Mesothelial cell of epicardium (in vitro differentiated cells): ENCODE measurements around the gene AOPEP. TPM values are rescaled to one million over a fixed set of nuclear protein-coding genes. Genes with fewer than 3 reads are reported as not detected.

ENCODE experiments used
- DNase-seq, 2 experiments: peaks; one replicate each; pipeline ENCODE4 v3.0.0; 2021; ENCODE audit warnings: low spot score in 2 of 2; ENCODE audit not compliant: unreplicated experiment in 2 of 2
- H3K27ac Mint-ChIP-seq: 2 replicates; pipeline ENCODE4 v1.8.0; 2021; ENCODE audit warnings: mixed read lengths
- H3K27me3 Mint-ChIP-seq: 2 replicates; pipeline ENCODE4 v1.8.0; 2021; ENCODE audit warnings: low read depth, mixed read lengths
- H3K36me3 Mint-ChIP-seq: 2 replicates; pipeline ENCODE4 v1.8.0; 2021; ENCODE audit warnings: mixed read lengths
- H3K4me1 Mint-ChIP-seq: 2 replicates; pipeline ENCODE4 v1.8.0; 2021; ENCODE audit warnings: mixed read lengths
- H3K4me3 Mint-ChIP-seq: 2 replicates; pipeline ENCODE4 v1.8.0; 2021; ENCODE audit warnings: mild to moderate bottlenecking, moderate library complexity, mixed read lengths
- H3K9me3 Mint-ChIP-seq: 2 replicates; pipeline ENCODE4 v1.8.0; 2021; ENCODE audit warnings: mixed read lengths
- total RNA-seq: library from RNA; stranded (reverse); gene quantifications from 3 replicates; pipeline ENCODE4 v1.2.1, GENCODE V29; 2021
- TF ChIP-seq, protein P1 (sequence below): fragments of 200-600 bp; sonication (generic); IDR thresholded peaks from one replicate; pipeline ENCODE4 v1.5.0; 2021; ENCODE audit warnings: antibody characterized with exemption; ENCODE audit not compliant: unreplicated experiment

The AOPEP gene
- total RNA-seq, 1 donor from 2014 or later = 63.0 TPM

DNA sequence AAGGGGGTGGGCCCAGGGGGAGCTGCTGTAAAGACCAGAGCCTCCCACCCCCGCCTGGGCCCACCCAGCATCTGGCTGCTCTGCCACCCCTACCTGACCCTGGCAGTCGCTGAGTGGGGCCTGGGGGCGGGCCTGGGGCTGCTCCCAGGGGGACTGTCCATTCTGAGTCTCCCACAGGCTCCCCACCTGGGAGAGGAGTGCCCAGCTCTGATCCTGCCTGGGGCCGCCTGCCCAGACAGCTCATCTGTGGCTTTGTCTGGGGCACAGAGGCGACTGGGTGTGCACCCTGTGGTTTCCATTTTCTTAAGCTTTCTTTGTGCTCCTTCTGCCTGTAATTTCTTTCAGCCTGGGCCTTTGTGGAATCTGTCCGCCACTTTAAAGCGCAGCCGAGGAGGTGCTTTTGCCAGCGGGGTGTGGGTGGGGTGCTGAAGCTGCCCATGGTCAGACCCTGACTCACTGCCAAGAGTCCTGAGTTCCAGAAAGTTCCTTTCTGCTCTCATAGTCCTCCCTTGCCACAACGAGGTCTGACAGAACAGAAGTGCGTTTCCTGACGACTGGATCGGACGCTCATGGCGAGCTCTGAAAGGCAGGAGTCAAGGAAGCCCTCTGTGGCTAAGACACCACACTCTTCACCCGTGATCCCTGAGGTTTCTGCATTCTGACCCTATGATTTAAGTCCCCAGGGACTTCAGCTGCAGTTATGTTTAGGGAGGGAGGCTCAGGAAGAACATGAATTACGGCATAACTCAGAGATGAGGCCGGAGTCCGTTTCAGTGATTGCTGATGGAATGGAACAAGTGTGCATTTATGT is 366.0 kb downstream of the AOPEP start:
- no peak for DNase-seq
- H3K27ac Mint-ChIP-seq = peak overlapping the region; percentile 94
- TF ChIP-seq, protein P1, sequence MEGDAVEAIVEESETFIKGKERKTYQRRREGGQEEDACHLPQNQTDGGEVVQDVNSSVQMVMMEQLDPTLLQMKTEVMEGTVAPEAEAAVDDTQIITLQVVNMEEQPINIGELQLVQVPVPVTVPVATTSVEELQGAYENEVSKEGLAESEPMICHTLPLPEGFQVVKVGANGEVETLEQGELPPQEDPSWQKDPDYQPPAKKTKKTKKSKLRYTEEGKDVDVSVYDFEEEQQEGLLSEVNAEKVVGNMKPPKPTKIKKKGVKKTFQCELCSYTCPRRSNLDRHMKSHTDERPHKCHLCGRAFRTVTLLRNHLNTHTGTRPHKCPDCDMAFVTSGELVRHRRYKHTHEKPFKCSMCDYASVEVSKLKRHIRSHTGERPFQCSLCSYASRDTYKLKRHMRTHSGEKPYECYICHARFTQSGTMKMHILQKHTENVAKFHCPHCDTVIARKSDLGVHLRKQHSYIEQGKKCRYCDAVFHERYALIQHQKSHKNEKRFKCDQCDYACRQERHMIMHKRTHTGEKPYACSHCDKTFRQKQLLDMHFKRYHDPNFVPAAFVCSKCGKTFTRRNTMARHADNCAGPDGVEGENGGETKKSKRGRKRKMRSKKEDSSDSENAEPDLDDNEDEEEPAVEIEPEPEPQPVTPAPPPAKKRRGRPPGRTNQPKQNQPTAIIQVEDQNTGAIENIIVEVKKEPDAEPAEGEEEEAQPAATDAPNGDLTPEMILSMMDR = no peak
- H3K4me1 Mint-ChIP-seq = peaks cover 44% of the 10 kb centered on the region
- H3K27me3 Mint-ChIP-seq = no peaks in the 10 kb centered on the region
- H3K4me3 Mint-ChIP-seq = no peak overlapping the region
- H3K9me3 Mint-ChIP-seq = no peaks in the 10 kb centered on the region
- peaks cover 20% of the 10 kb centered on the region for H3K36me3 Mint-ChIP-seq

DNA sequence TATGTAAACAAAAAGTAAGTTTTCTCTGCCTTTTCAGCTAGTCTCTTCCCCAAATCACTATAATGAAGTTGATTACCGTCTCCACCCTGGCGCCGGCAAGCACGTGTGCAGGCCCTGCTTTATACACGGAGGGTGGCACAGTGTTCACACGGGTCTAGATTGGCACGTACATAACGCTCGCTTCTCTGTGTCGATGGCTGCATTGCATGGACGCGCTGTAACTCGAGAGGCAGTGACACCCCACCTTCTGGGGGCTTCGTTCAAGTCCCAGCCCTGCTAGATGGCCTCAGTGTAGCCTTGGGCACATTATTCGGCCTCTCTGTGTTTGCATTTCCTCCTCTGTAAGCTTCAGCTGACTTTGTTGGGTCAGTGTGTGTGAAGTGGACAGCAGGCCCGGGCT is 367.1 kb downstream of the AOPEP start:
- TF ChIP-seq, protein P1 = no peak
- Mint-ChIP-seq H3K27me3 (no peaks in the 10 kb centered on the region), H3K4me1 (peaks cover 54% of the 10 kb centered on the region), H3K4me3 (no peak overlapping the region), H3K9me3 (no peaks in the 10 kb centered on the region), H3K27ac (peak overlapping the region; percentile 4), H3K36me3 (peaks cover 16% of the 10 kb centered on the region)
- DNase-seq = no peak

DNA sequence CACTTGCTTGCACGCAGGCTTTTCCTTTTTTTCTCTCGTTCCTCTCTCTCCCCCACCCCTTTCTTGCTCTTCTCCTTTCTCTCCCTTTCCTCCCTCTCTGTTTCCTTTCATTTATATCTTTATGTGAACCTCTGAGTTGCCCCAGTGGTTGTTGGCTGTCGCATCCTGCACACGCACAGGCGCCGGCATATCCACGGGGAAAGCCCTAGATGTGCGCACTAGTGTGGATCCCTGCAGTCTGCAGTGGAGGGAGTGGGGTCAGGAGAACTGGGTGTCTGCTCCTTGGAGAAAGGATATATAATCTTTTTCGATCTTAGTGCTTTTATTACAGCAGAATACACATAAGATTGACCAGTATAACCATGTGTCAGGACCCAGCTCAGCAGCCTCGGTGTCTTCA is 367.5 kb downstream of the AOPEP start:
- no peaks in the 10 kb centered on the region for H3K27me3 Mint-ChIP-seq
- no peak overlapping the region for H3K4me3 Mint-ChIP-seq
- peaks cover 57% of the 10 kb centered on the region for H3K4me1 Mint-ChIP-seq
- DNase-seq = no peak
- peak overlapping the region; percentile 4 for H3K27ac Mint-ChIP-seq
- peaks cover 16% of the 10 kb centered on the region for H3K36me3 Mint-ChIP-seq
- H3K9me3 Mint-ChIP-seq = no peaks in the 10 kb centered on the region
- TF ChIP-seq, protein P1 = no peak

DNA sequence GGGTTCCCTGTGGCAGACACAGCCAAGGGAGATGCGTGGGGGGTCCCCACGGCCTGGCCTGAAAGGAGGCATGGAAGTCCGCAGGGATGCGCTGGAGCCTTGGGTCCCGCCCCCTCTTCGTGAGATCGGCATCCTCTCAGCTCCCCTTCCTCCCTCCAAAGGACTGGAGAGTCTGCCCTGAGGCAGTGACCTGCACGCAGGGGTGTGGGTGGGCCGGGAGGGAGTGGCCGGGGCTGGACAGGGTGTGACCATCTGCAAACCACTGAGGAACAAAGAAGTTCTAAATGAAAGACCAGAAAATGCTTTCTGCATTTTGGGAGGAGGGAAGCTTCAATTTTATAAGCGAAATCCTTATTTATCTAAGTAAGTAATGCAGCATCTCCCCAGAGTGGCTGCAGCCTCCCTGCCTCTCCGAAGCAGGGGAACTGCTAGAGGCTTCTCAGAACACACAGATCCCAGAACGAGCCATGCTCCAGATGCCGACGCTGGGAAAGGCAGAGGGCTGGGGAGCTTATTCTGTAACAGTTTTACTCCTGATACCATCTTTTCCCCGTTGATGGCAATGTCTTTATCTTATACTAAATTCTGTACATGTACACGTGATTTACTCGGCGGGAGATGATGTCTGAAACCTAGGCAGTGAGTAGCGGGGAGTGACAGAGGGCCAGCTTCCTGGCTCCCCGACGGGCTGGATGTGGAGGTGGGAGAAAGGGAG is 369.3 kb downstream of the AOPEP start:
- no peak overlapping the region for H3K4me3 Mint-ChIP-seq
- H3K4me1 Mint-ChIP-seq = peaks cover 56% of the 10 kb centered on the region
- no peaks in the 10 kb centered on the region for H3K27me3 Mint-ChIP-seq
- DNase-seq = no peak
- H3K9me3 Mint-ChIP-seq = no peaks in the 10 kb centered on the region
- no peak overlapping the region for H3K27ac Mint-ChIP-seq
- H3K36me3 Mint-ChIP-seq = peaks cover 14% of the 10 kb centered on the region
- TF ChIP-seq, protein P1 = no peak

DNA sequence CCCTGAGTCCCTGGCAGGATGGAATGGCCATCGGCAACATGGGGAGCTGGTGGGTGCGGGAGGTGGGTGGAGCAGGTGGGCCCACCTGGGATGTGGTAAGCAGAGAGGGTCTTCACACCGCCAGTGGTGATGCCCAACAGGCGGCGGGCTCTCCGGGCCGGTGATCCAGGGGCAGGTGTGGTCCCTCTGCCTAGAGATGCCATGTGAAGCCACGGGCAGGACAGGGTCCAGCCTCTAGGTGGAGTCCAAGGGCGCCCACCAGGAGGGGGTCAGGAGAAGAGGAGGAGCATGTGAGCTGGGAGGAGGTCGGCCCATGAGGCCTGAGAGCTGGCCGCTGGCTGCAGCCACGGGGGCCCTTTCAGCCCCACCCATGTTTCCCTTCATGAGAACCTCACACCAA is 369.9 kb downstream of the AOPEP start:
- TF ChIP-seq, protein P1 = no peak
- Mint-ChIP-seq H3K27ac (no peak overlapping the region), H3K4me3 (no peak overlapping the region), H3K36me3 (peaks cover 16% of the 10 kb centered on the region), H3K27me3 (no peaks in the 10 kb centered on the region), H3K4me1 (peaks cover 57% of the 10 kb centered on the region), H3K9me3 (no peaks in the 10 kb centered on the region)
- DNase-seq = no peak
